ENCODE results near the gene VWA1. TPM values are rescaled to one million over a fixed set of nuclear protein-coding genes. Genes with fewer than 3 reads are reported as not detected.
"Not testable (repeated sequence)": the region's sequence is repeated elsewhere in the genome, so short reads cannot be mapped to it uniquely, and the experiment has no call there.

Gene VWA1
- total RNA-seq, 1 donor from 2014 or later: 0.27 TPM

DNA sequence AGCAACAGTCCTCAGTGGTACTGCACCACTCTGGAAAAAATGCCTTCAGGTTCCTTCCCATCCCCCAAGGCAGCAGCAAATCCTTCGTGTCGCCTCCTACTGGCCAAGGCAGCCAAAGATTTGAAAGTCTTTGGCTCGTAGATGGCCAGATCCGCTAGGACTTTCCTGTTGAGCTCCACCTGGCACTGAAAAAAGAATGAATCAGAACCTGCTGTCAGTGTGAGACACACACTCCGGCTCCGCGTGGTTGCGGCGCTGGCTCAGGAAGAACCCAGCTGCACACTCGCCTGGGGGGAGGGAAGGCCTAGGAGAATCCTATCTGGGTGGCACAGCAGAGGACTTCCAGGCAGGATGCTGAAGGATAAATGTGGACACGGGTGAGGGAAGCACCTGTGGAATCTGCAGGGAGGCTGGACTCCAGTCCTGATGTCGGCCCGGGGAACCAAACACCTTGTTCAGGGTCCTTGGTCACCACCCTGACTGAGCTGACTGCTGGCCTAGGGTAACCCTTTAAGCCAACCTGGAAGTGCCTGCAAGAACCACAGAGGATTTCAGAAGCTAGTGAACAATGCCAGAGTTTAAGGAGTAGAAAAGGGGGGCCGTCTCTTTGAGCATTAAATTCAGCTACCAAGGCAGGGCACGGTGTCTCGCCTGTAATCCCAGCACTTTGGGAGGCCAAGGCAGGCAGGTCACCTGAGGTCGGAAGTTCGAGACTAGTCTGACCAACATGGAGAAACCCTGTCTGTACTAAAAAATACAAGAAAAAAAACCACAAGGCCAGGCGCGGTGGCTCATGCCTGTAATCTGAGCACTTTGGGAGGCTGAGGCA is 33.2 kb upstream of the VWA1 start:
- intact Hi-C loops (cut with micrococcal nuclease): no loop called here

- intact Hi-C loops (cut with micrococcal nuclease): not testable (repeated sequence)
Measured at GRCh38 chr1:1402901-1403392, 32.5 kb upstream of the VWA1 start.

DNA sequence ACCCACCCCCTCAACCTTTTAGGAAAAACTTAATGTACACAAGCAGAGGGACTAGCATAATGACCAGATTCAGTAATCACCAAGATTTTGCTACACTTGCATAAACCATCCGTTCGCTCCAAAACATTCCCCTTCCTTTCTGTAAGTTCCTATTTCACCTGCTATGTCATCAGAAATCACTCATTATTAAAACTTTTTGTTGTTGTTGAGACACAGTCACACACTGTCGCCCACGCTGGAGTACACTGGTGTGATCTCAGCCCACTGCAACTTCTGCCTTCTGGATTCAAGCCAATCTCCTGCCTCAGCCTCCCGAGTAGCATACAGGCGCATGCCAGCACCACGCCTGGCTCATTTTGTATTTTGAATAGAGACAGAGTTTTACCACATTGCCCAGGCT is 31.8 kb upstream of the VWA1 start:
- intact Hi-C loops (cut with micrococcal nuclease): no loop called here

DNA sequence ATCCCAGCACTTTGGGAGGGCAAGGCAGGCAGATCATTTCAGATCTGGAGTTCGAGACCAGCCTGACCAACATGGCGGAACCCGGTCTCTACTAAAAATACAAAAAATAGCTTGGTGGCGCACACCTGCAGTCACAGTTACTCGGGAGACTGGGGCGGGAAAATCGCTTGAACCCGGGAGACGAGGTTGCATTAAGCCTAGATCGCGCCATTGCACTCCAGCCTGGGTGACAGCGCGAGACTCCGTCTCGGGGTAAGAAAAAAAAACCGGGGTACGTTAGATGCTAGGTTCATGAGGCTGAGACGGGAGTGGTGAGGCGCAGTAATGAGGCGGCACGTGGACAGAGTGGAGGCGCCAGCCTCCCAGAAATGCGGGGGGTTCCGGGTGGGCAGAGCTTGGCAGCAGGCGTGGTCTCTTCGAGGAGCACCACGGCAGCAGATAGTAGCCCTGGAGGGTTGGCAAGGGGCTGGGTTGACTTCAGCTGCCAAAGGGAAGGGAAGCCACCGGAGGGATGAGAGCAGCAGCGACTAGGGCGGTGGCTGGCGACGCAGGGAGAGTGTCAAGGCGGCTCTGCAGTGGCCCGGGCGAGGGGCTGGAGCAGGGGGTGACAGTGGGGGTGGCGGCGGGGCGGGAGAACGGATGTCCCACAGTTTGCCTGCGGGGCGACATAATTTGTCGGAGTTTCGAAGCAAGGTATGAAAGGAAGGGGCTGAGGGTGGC is 29.2 kb upstream of the VWA1 start:
- intact Hi-C loops (cut with micrococcal nuclease): loop anchor here (2.0 to 5.0 kb wide), 2 partner anchors 31 to 106 kb away; partner anchors contain the start of genes ATAD3A and AURKAIP1

DNA sequence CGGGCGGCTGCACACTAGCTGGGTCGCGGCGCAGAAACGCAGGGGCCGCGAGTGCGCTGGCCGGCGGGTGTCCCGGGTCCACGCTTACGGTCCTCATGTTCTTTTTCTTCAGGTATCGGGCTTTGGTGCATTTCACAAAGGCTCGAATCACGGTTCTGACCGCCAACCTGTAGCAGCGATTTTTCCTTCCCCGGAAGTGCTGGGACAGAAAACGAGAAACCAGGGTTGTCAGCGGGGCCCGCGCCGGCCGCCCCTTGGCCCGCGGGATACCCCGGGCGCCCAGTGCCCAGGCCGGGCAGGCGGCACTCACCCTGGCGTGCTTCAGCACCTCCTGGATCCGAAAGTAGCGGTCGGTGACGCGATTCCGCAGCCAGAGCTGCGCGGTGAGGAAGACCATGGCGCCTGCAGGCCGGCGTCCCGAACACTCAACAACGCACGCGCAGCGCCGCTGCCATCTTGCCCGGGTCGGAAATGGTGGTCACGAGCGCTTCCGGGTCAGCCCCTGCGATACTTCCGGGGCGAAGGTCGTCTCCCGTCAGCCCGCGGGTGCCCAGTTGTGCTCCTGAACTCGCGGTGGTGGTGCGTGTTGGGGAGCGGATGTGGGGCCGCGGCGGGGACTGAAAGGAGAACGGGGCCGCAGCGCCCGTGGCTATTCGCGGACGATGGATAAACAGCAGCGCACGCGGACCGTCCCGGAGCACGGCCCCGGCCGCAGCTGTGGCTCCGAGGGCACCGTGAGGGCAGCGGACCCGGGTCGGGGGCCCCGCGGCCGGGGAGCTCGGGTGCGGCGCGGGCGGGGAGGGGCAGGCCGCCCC is 28.5 kb upstream of the VWA1 start, which contains the start of gene MRPL20:
TSS of gene MRPL20 (minus strand) at position 473 of the 815 bp plus-strand sequence. CDS start at position 397, 76 bp downstream.
- intact Hi-C loops (cut with micrococcal nuclease): loop anchor here (1.0 to 5.0 kb wide), 4 partner anchors 8 to 291 kb away; partner anchors contain the start of genes ATAD3A, AURKAIP1, C1orf159 and CCNL2

DNA sequence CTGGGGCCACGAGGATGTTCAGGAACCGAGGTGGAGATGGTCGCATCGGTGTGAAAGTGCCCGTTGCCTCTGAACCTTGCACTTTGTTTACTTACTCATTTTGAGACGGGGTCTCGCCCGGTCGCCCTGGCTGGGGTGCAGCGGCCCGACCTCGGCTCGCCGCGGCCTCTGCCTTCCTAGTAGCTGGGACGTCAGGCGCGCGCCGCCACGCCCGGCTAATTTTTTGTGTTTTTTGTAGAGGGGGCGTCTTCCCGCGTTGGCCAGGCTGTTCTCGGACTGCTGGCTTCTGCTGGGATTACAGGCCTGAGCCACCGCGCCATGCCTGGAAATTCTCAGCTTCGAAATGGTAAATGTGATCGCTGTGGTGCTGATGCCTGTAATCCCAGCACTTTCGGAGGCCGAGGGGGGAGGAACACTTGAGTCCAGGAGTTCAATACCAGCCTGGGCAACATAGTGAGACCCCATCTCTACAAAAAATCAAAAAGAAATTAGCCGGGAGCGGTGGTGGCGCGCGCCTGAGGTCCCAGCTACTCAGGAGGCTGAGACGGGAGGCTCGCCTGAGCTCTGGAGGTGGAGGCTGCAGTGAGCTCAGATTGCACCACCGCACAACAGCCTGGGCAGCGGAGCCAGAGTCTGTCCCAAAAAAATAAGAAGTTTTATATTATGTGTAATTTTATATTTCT is 27.7 kb upstream of the VWA1 start:
- intact Hi-C loops (cut with micrococcal nuclease): loop anchor here (1.0 to 5.0 kb wide), 4 partner anchors 8 to 291 kb away; partner anchors contain the start of genes ATAD3A, AURKAIP1, C1orf159 and CCNL2

- intact Hi-C loops (cut with micrococcal nuclease): not testable (repeated sequence)
Measured at GRCh38 chr1:1410238-1410637, 25.3 kb upstream of the VWA1 start.

DNA sequence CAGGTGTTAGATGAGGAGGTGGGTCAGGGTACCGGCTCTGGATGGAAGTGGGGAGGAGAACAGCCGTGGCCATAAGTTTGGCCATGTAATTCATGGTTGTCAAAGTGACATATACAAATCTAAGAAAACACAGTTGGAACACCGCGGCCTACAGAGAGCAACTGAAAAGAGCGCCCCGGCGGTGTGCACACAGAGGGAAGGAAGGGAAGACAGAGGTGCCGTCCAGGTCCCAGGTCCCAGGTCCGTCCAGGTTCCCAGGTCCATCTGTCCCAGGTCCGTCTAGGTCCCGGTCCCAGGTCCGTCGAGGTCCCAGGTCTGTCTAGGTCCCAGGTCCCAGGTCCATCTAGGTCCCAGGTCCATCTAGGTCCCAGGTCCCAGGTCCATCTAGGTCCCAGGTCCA is 23.9 kb upstream of the VWA1 start:
- intact Hi-C loops (cut with micrococcal nuclease): no loop called here

- intact Hi-C loops (cut with micrococcal nuclease): not testable (repeated sequence)
Measured at GRCh38 chr1:1412311-1412902, 23.1 kb upstream of the VWA1 start.

DNA sequence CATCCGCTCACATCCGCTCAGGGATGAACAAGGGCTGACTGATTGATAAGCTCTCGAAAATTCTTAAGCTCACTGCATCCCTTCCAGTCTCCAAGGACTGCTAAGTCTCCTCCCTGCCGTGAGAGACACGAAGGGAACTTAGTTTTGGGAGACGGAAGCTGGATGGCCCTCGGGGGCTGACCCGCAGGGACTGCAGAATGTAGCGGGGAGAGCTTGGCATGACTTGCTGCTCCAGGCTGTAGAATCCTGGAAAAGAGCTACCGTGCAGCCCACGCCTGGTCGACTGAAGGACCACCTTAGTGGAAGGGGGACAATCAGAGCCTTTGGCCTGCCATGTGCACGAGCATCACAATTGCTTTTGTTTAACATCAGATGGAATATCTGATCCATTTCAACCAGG is 19.7 kb upstream of the VWA1 start:
- intact Hi-C loops (cut with micrococcal nuclease): no loop called here

DNA sequence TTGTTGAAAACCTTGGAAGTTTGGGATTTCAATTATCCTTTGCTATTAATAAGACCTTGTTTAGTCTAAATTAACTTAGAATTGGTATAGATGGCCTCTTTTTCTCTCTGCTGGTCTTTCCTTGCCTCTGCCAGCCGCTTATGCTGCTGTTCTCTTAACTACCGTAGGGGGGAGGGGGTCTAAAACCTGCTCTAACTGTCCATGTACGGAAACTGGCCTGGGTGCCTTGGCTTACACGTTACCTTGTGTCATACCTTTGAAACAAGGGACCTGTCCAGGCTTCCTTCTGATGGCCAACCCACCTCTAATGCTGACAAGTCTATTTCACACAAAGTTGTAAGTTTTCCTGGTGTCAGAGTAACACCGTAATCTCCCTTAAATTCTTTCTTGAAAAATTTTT is 18.1 kb upstream of the VWA1 start:
- intact Hi-C loops (cut with micrococcal nuclease): not testable (repeated sequence)

DNA sequence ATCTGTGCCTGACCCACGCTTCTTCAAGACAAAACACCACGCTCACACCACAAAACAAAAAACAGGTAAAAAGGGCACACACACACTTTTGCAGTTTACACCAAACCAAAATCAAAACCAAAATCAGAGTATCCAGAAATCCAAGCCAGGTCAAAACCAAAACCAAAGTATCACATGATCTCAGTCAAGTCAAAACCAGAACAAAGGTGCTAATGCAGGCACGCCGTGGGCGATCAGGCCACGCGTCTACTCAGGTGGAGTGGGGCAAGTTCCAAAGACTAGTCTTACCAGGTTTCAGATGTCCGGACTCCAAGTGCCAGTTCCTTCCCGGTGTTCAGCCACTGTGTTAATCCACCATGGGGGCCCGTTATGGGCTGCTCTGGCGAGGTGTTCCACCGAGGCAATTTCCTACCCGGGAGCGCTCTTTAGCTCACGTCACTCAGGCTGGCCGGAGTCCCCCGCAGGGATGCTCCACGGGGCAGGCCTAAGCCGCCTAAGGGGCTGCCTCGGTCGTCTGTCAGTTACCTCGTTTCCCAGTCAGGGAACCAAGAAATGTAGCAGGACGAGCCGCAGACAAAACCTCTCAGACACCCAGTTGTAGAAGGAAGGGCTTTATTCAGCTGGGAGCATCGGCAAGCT is 17.5 kb upstream of the VWA1 start:
- intact Hi-C loops (cut with micrococcal nuclease): not testable (repeated sequence)

DNA sequence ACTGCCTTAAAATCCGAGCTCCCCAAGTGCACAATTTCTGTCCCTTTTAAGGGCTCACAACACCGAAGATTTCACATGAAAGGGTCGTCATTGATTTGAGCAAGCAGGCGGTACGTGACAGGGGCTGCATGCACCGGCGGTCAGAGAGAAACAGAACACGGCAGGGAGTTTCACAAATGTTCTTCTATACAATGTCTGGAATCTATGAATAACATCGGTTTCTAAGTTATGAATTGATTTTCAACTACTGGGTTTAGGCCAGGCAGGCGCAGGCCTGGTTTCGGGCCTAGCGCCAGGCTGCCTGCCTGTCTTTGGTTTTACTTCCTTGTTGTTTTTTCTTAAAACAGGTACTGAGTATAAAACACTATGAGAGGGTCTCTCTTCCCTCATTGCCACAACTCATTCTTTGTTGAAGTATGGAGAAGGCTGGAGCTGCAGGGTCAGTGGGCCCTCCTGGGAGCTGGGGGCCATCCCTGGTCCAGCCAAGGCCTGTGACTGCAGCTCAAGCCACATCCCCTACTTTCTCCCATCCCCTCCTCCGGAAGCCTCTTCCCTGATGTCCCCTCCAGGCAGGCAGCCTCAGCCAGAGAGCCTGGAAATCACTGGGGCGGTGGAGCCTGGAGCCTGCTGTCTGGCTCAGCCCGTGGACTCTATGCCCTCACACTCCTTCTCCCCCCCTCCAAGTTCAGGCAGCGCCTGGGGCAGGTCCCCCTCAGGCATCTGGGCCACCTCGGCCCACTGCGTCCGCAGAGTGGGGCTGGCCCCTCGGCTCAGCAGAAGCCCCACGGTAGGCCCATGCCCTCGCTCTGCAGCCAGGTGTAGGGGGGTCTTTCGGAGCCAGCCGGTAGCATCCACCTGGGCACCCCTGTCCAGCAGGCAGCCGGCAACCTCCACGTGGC is 16.8 kb upstream of the VWA1 start:
- intact Hi-C loops (cut with micrococcal nuclease): no loop called here

GRCh38 chr1:1419363-1419812 is 16.1 kb upstream of the VWA1 start:
- intact Hi-C loops (cut with micrococcal nuclease): no loop called here

- intact Hi-C loops (cut with micrococcal nuclease): no loop called here
Measured at GRCh38 chr1:1419813-1420653, 15.5 kb upstream of the VWA1 start.

- intact Hi-C loops (cut with micrococcal nuclease): no loop called here
Measured at GRCh38 chr1:1420654-1421141, 14.8 kb upstream of the VWA1 start.

GRCh38 chr1:1421147-1421906 is 14.2 kb upstream of the VWA1 start, which contains the start of gene ANKRD65:
Gene ANKRD65, minus strand, starts transcription at chr1:1421276. Its CDS starts 271 bp downstream, at chr1:1421005.
- intact Hi-C loops (cut with micrococcal nuclease): no loop called here

Data from T-helper 2 cell treated with Interferon-gamma antibody and Interleukin-4, amounts not matched to agents 100 ng/mL and 5 ng/mL, for 36 hours (primary cell).